ENCODE results near the gene RAX2.
"Not testable (repeated sequence)": the region's sequence is repeated elsewhere in the genome, so short reads cannot be mapped to it uniquely, and the experiment has no call there.

The RAX2 gene

GRCh38 chr19:3771906-3772455, at the start of gene RAX2:
Gene RAX2, minus strand, starts transcription at chr19:3772228. Its CDS starts 486 bp downstream, at chr19:3771742.
- DNase-seq (ENCODE audit: low read depth) = no peak

GRCh38 chr19:3821156-3821555, 49.1 kb upstream of the RAX2 start:
- no peak for DNase-seq (ENCODE audit: low read depth)

- DNase-seq (ENCODE audit: low read depth) = no peak
Measured at GRCh38 chr19:3819989-3820388, 48.0 kb upstream of the RAX2 start.

- DNase-seq (ENCODE audit: low read depth) = no peak
Measured at GRCh38 chr19:3818918-3819317, 46.9 kb upstream of the RAX2 start.

- no peak for DNase-seq (ENCODE audit: low read depth)
Measured at GRCh38 chr19:3818466-3818865, 46.4 kb upstream of the RAX2 start.

- no peak for DNase-seq (ENCODE audit: low read depth)
Measured at GRCh38 chr19:3817761-3818160, 45.7 kb upstream of the RAX2 start.

- DNase-seq (ENCODE audit: low read depth) = no peak
Measured at GRCh38 chr19:3816566-3817218, 44.7 kb upstream of the RAX2 start.

GRCh38 chr19:3816148-3816547, 44.1 kb upstream of the RAX2 start:
- not testable (repeated sequence) for DNase-seq (ENCODE audit: low read depth)

GRCh38 chr19:3814648-3815047, 42.6 kb upstream of the RAX2 start:
- no peak for DNase-seq (ENCODE audit: low read depth)

- DNase-seq (ENCODE audit: low read depth) = no peak
Measured at GRCh38 chr19:3813473-3814392, 41.7 kb upstream of the RAX2 start.

- no peak for DNase-seq (ENCODE audit: low read depth)
Measured at GRCh38 chr19:3810708-3811355, 38.8 kb upstream of the RAX2 start.

- no peak for DNase-seq (ENCODE audit: low read depth)
Measured at GRCh38 chr19:3809881-3810707, 38.1 kb upstream of the RAX2 start.

- DNase-seq (ENCODE audit: low read depth) = no peak
Measured at GRCh38 chr19:3808420-3809143, 36.6 kb upstream of the RAX2 start.

- no peak for DNase-seq (ENCODE audit: low read depth)
Measured at GRCh38 chr19:3807574-3808354, 35.7 kb upstream of the RAX2 start.

- DNase-seq (ENCODE audit: low read depth) = no peak
Measured at GRCh38 chr19:3807131-3807480, 35.1 kb upstream of the RAX2 start.

- DNase-seq (ENCODE audit: low read depth) = no peak
Measured at GRCh38 chr19:3805859-3806258, 33.8 kb upstream of the RAX2 start.

- DNase-seq (ENCODE audit: low read depth) = no peak
Measured at GRCh38 chr19:3804429-3804828, 32.4 kb upstream of the RAX2 start.

GRCh38 chr19:3803986-3804385, 32.0 kb upstream of the RAX2 start:
- no peak for DNase-seq (ENCODE audit: low read depth)

GRCh38 chr19:3803114-3803888, 31.3 kb upstream of the RAX2 start:
- DNase-seq (ENCODE audit: low read depth) = no peak
